HEK293 (cell line): ENCODE data around the gene ULBP3.

ENCODE experiments used
- CTCF ChIA-PET: fragments of 350-600 bp; formaldehyde crosslinking; extraction: SDS; loops from one replicate; lab custom pipeline; 2021; ENCODE audit warnings: antibody characterized with exemption; lab: Yijun Ruan, JAX
- POLR2A ChIA-PET: fragments of 300-600 bp; formaldehyde crosslinking; extraction: SDS; loops from one replicate; lab custom pipeline; 2020; ENCODE audit warnings: antibody characterized with exemption, inconsistent platforms; lab: Yijun Ruan, JAX
- H3K27ac ChIP-seq: fragments of 200-500 bp; sonication (Bioruptor generic); 2 replicates; pipeline ENCODE4 v1.5.1; 2014; ENCODE audit warnings: low read depth, low read length, control low read depth, inconsistent platforms; ENCODE audit errors: extremely low read depth
- H3K36me3 ChIP-seq, 2 experiments: fragments of 200-500 bp in 1 of 2; sonication (Bioruptor generic) in 1 of 2; 1 replicate in 1 of 2; 2 replicates in 1 of 2; pipeline ENCODE4 v1.5.1; 2014 to 2017; ENCODE audit warnings: inconsistent platforms in 2 of 2, low read length in 2 of 2; ENCODE audit not compliant: control insufficient read depth in 2 of 2, insufficient read depth in 1 of 2
- H3K4me1 ChIP-seq: fragments of 200-500 bp; sonication (Bioruptor generic); 2 replicates; pipeline ENCODE4 v1.5.1; 2014; ENCODE audit warnings: mild to moderate bottlenecking, low read length, inconsistent platforms; ENCODE audit not compliant: control insufficient read depth, insufficient read depth
- H3K4me3 ChIP-seq: 2 replicates; pipeline ENCODE4 v1.5.1; 2011; ENCODE audit warnings: low read depth, mild to moderate bottlenecking, control low read depth, low read length, moderate library complexity
- H3K9me3 ChIP-seq: fragments of 200-500 bp; sonication (Bioruptor generic); 2 replicates; pipeline ENCODE4 v1.5.1; 2014; ENCODE audit warnings: low read depth, low read length, inconsistent platforms; ENCODE audit not compliant: control insufficient read depth, insufficient read depth
- BCL11B ChIP-seq: fragments of 450-650 bp; formaldehyde crosslinking; IDR thresholded peaks from 2 replicates; pipeline ENCODE4 v1.5.1; 2016; ENCODE audit warnings: low read depth, missing biosample characterization, missing genetic modification characterization
- GLIS1 ChIP-seq: fragments of 450-650 bp; formaldehyde crosslinking; IDR thresholded peaks from 2 replicates; pipeline ENCODE4 v1.5.1; 2016; ENCODE audit warnings: missing biosample characterization, missing genetic modification characterization
- HOXA7 ChIP-seq: sonication (generic); formaldehyde crosslinking; IDR thresholded peaks from 2 replicates; pipeline ENCODE4 v1.8.1; 2022; ENCODE audit warnings: missing genetic modification reagents, borderline replicate concordance
- REPIN1 ChIP-seq: fragments of 450-650 bp; formaldehyde crosslinking; IDR thresholded peaks from 2 replicates; pipeline ENCODE4 v1.5.1; 2017; ENCODE audit warnings: missing biosample characterization, missing genetic modification characterization, low read depth
- SCRT2 ChIP-seq: fragments of 450-650 bp; formaldehyde crosslinking; IDR thresholded peaks from 2 replicates; pipeline ENCODE4 v1.5.1; 2016; ENCODE audit warnings: missing biosample characterization, missing genetic modification characterization
- SP2 ChIP-seq: fragments of 450-650 bp; formaldehyde crosslinking; IDR thresholded peaks from 2 replicates; pipeline ENCODE4 v1.5.1; 2016; ENCODE audit warnings: missing biosample characterization, missing genetic modification characterization
- YY1 ChIP-seq: fragments of 450-650 bp; formaldehyde crosslinking; IDR thresholded peaks from 2 replicates; pipeline ENCODE4 v1.5.1; 2018; ENCODE audit warnings: missing biosample characterization, missing genetic modification characterization
- ZBTB48 ChIP-seq: fragments of 450-650 bp; formaldehyde crosslinking; IDR thresholded peaks from 2 replicates; pipeline ENCODE4 v1.5.1; 2016; ENCODE audit warnings: missing biosample characterization, missing genetic modification characterization
- ZEB2 ChIP-seq: fragments of 450-650 bp; formaldehyde crosslinking; IDR thresholded peaks from 2 replicates; pipeline ENCODE4 v1.5.1; 2016; ENCODE audit warnings: missing biosample characterization, missing genetic modification characterization
- ZFP3 ChIP-seq: fragments of 450-650 bp; formaldehyde crosslinking; IDR thresholded peaks from 2 replicates; pipeline ENCODE4 v1.5.1; 2016; ENCODE audit warnings: low read depth, missing biosample characterization, missing genetic modification characterization
- ZIC2 ChIP-seq: fragments of 450-650 bp; formaldehyde crosslinking; IDR thresholded peaks from 2 replicates; pipeline ENCODE4 v1.5.1; 2016; ENCODE audit warnings: missing biosample characterization, missing genetic modification characterization
- ZNF10 ChIP-seq: fragments of 450-650 bp; formaldehyde crosslinking; IDR thresholded peaks from 2 replicates; pipeline ENCODE4 v1.5.1; 2017; ENCODE audit warnings: missing biosample characterization, missing genetic modification characterization
- ZNF146 ChIP-seq: fragments of 450-650 bp; formaldehyde crosslinking; IDR thresholded peaks from 2 replicates; pipeline ENCODE4 v1.5.1; 2016; ENCODE audit warnings: missing biosample characterization, missing genetic modification characterization
- ZNF211 ChIP-seq: fragments of 450-650 bp; formaldehyde crosslinking; IDR thresholded peaks from 2 replicates; pipeline ENCODE4 v1.5.1; 2016; ENCODE audit warnings: low read depth, missing biosample characterization, missing genetic modification characterization
- ZNF274 ChIP-seq, 2 experiments: fragments of 200-500 bp in 1 of 2; fragments of 450-650 bp in 1 of 2; sonication (Bioruptor generic) in 1 of 2; formaldehyde crosslinking in 1 of 2; IDR thresholded peaks; 2 replicates each; pipeline versions ENCODE4 v1.5.1 to v1.6.1; 2014 to 2016; ENCODE audit warnings: borderline replicate concordance in 1 of 2, inconsistent platforms in 1 of 2, low read length in 1 of 2, missing biosample characterization in 1 of 2, missing genetic modification characterization in 1 of 2
- ZNF341 ChIP-seq: fragments of 450-650 bp; formaldehyde crosslinking; IDR thresholded peaks from 2 replicates; pipeline ENCODE4; 2016; ENCODE audit warnings: low read depth, missing biosample characterization, missing genetic modification characterization
- ZNF404 ChIP-seq: fragments of 450-650 bp; formaldehyde crosslinking; IDR thresholded peaks from 2 replicates; pipeline ENCODE4 v1.5.1; 2017; ENCODE audit warnings: missing biosample characterization, missing genetic modification characterization
- ZNF449 ChIP-seq: fragments of 450-650 bp; formaldehyde crosslinking; IDR thresholded peaks from 2 replicates; pipeline ENCODE4 v1.5.1; 2017; ENCODE audit warnings: missing biosample characterization, mild to moderate bottlenecking, missing genetic modification characterization, moderate library complexity
- ZNF529 ChIP-seq: fragments of 450-650 bp; formaldehyde crosslinking; IDR thresholded peaks from 2 replicates; pipeline ENCODE4 v1.5.1; 2017; ENCODE audit warnings: missing genetic modification characterization, missing biosample characterization; ENCODE audit not compliant: insufficient replicate concordance
- ZNF558 ChIP-seq: fragments of 450-650 bp; formaldehyde crosslinking; IDR thresholded peaks from 2 replicates; pipeline ENCODE4 v1.5.1; 2016; ENCODE audit warnings: missing biosample characterization, missing genetic modification characterization
- ZNF837 ChIP-seq: fragments of 450-650 bp; formaldehyde crosslinking; IDR thresholded peaks from 2 replicates; pipeline ENCODE4 v1.5.1; 2016; ENCODE audit warnings: missing biosample characterization, missing genetic modification characterization
- ZSCAN30 ChIP-seq: fragments of 450-650 bp; IDR thresholded peaks from 2 replicates; pipeline ENCODE4 v1.5.1; 2018; ENCODE audit warnings: missing biosample characterization, mild to moderate bottlenecking, missing genetic modification characterization, moderate library complexity
- TF ChIP-seq, protein P1 (sequence below): fragments of 450-650 bp; formaldehyde crosslinking; IDR thresholded peaks from 2 replicates; pipeline ENCODE4 v1.5.1; 2016; ENCODE audit warnings: missing biosample characterization, missing genetic modification characterization

ULBP3 gene

DNA sequence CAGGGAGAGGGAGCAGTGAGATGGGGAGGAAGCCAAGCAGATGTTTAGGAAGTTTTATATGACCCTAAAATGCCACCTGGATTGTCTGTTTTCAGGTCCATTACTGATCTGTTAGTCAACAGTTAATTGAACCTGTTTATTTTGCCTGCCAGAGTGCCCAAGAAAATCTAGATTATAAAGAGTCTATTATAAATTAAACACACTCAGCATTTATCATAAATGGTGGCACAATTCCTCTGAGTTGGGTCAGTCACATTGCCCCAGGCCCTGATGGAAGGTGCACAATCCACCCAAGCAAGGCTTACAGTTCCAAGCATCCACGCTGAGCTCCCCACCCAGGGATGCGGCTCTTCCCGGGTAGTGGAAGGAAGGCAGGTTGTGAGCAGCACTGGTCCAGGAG, 21.4 kb upstream of the ULBP3 start:
- POLR2A ChIA-PET = no interaction called here
- CTCF ChIA-PET = interaction anchor here (2.3 kb wide), 1 partner anchor 10 kb away, joined by 14 read pairs; no protein-coding TSS in a partner anchor
- Histone ChIP-seq H3K9me3 (no peaks in the 10 kb centered on the region), H3K27ac (no peak overlapping the region), H3K4me1 (no peaks in the 10 kb centered on the region), H3K36me3 (no peaks in the 10 kb centered on the region), H3K4me3 (no peak overlapping the region)
- TF ChIP-seq BCL11B (tag by site-specific recombination) = no peak

DNA sequence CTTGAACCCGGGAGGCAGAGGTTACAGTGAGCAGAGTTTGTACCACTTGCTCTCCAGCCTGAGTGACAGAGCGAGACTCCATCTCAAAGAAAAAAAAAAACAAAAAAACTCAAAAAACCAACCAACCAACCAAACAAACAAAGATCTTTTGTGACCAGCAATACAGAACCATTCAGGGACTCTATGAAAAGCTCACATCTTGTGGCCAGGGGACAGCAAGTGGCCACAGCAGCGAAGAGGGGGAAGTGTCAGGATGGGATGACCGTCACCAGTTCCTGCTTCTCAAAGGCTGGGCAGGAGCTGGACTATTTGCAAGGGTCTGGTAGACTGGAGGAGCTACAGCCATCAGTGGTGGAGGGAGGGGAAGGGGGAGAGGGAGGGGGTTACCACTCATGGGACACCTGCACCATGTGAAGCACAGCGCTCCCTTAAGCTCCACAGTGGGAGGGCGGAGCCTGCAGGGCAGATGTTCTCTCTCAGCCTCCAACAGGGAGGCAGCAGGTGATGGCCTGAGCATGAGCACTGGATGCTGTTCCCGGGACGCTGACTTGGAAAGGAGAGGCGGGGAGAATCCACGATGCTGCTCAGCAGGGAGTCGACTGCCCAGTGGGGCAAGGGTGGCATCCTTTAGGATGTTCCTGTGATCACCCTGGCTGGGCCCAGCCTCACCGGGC, 19.7 kb upstream of the ULBP3 start:
- no peaks in the 10 kb centered on the region for H3K4me1 ChIP-seq
- H3K27ac ChIP-seq = no peak overlapping the region
- ChIA-PET POLR2A (interaction anchor here (1.2 kb wide), 1 partner anchor 55 kb away, joined by 3 read pairs; no protein-coding TSS in a partner anchor), CTCF (interaction anchor here (0.7 to 2.1 kb wide), 3 partner anchors 9 to 248 kb away, joined by 3 to 14 read pairs (median 4); no protein-coding TSS in a partner anchor)
- H3K36me3 ChIP-seq = no peaks in the 10 kb centered on the region
- no peak for TF ChIP-seq GLIS1
- TF ChIP-seq ZNF449 (tag by site-specific recombination) = no peak
- TF ChIP-seq ZFP3 (tag by site-specific recombination) = no peak
- peak; percentile 37; the same call in 1 of the 2 replicates for TF ChIP-seq ZBTB48 (tag by site-specific recombination)
- no peak for TF ChIP-seq ZSCAN30 (tag by site-specific recombination)
- TF ChIP-seq ZIC2 (tag by site-specific recombination) = peak; percentile 85
- no peak for TF ChIP-seq ZNF837
- TF ChIP-seq SP2 (tag by site-specific recombination) = no peak
- H3K9me3 ChIP-seq = no peaks in the 10 kb centered on the region
- no peak overlapping the region for H3K4me3 ChIP-seq

DNA sequence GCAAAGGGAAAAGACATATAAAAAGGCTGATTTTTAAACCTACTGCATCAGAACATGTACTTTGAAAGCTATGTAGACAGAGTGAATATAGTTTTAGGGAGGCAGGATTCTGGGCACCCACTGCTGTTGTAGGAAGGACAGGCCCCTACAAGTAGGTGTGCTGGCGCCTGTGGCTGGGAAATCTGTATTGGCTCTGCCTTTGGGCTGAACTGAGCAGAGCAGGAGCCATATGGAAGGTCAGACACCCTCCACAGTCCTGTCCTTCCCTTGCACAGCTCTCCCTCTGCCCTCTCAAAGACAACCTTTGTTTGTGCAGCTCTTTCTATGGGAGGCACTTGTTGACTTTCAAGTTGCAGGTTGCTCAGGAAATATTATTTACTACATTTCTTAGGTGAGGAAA, 18.4 kb upstream of the ULBP3 start:
- POLR2A ChIA-PET = no interaction called here
- CTCF ChIA-PET = no interaction called here

GRCh38 chr6:150086026-150086425, 17.1 kb upstream of the ULBP3 start:
- CTCF ChIA-PET = interaction anchor here (0.6 to 0.9 kb wide), 5 partner anchors 11 to 1351 kb away, joined by 3 to 5 read pairs (median 3); no protein-coding TSS in a partner anchor
- H3K36me3 ChIP-seq = no peaks in the 10 kb centered on the region
- H3K9me3 ChIP-seq = no peaks in the 10 kb centered on the region
- H3K27ac ChIP-seq = no peak overlapping the region
- POLR2A ChIA-PET = no interaction called here
- no peaks in the 10 kb centered on the region for H3K4me1 ChIP-seq
- no peak overlapping the region for H3K4me3 ChIP-seq
- TF ChIP-seq ZNF274 (IDR thresholded peaks at IDR 0.05; ENCODE audit: low read length) = no peak
- TF ChIP-seq ZNF274 (tag by site-specific recombination; IDR thresholded peaks at IDR 0.05; ENCODE audit: borderline replicate concordance) = no peak
- no peak for TF ChIP-seq REPIN1
- no peak for TF ChIP-seq HOXA7 (CRISPR knock-in tag)
- TF ChIP-seq ZNF10 (tag by site-specific recombination) = no peak
- no peak for TF ChIP-seq ZNF146 (tag by site-specific recombination)
- TF ChIP-seq SCRT2 = no peak
- no peak for TF ChIP-seq ZNF211 (tag by site-specific recombination)
- no peak for TF ChIP-seq ZEB2 (tag by site-specific recombination)
- TF ChIP-seq ZNF341 (tag by site-specific recombination) = no peak
- TF ChIP-seq, protein P1, sequence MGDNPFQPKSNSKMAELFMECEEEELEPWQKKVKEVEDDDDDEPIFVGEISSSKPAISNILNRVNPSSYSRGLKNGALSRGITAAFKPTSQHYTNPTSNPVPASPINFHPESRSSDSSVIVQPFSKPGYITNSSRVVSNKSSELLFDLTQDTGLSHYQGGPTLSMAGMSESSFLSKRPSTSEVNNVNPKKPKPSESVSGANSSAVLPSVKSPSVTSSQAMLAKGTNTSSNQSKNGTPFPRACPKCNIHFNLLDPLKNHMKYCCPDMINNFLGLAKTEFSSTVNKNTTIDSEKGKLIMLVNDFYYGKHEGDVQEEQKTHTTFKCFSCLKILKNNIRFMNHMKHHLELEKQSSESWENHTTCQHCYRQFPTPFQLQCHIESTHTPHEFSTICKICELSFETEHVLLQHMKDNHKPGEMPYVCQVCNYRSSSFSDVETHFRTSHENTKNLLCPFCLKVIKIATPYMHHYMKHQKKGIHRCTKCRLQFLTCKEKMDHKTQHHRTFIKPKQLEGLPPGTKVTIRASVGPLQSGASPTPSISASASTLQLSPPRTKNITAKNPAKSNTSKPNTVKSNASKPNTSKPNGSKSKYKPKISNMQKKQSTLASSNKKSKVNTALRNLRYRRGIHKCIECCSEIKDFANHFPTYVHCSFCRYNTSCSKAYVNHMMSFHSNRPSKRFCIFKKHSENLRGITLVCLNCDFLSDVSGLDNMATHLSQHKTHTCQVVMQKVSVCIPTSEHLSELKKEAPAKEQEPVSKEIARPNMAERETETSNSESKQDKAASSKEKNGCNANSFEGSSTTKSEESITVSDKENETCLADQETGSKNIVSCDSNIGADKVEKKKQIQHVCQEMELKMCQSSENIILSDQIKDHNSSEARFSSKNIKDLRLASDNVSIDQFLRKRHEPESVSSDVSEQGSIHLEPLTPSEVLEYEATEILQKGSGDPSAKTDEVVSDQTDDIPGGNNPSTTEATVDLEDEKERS (tag by site-specific recombination) = no peak
- no peak for TF ChIP-seq ZNF529
- TF ChIP-seq YY1 (tag by site-specific recombination) = no peak
- no peak for TF ChIP-seq ZNF404 (tag by site-specific recombination)

More for the DNA sequence above, 18.4 kb upstream of the ULBP3 start:
- Histone ChIP-seq H3K36me3 (no peaks in the 10 kb centered on the region), H3K4me1 (no peaks in the 10 kb centered on the region), H3K9me3 (no peaks in the 10 kb centered on the region), H3K4me3 (no peak overlapping the region), H3K27ac (no peak overlapping the region)
- TF ChIP-seq ZNF558 (tag by site-specific recombination) = no peak
- peak; percentile 79 for TF ChIP-seq SCRT2
